GM12878 (cell line): ENCODE data around the gene SPESP1. TPM values are rescaled to one million over a fixed set of nuclear protein-coding genes. Genes with fewer than 3 reads are reported as not detected.

ENCODE experiments used
- ATAC-seq: fragments of 200-7000 bp; cut with Tn5 transposase; 3 replicates; pipeline ENCODE4 v1.9.1; 2020; ENCODE audit warnings: mild to moderate bottlenecking, moderate library complexity
- BruUV-seq: library from RNA; stranded (reverse); fragments of 400-500 nt; replicated peaks from 2 replicates; lab custom pipeline; 2021; lab: Mats Ljungman, UMichigan
- CTCF ChIA-PET: fragments of 300-600 bp; sonication (Branson Sonifier 250); formaldehyde crosslinking; extraction: SDS; loops from one replicate; lab custom pipeline; 2021; ENCODE audit warnings: inconsistent platforms; lab: Yijun Ruan, JAX
- POLR2A ChIA-PET: fragments of 350-600 bp; formaldehyde crosslinking; extraction: SDS; loops from one replicate; lab custom pipeline; 2021; ENCODE audit warnings: inconsistent platforms; lab: Charles Lee
- RAD21 ChIA-PET: fragments of 300-600 bp; sonication (Branson Sonifier 250); formaldehyde crosslinking; loops from one replicate; lab custom pipeline; 2023; ENCODE audit warnings: antibody characterized with exemption; ENCODE audit not compliant: unreplicated experiment; lab: Charles Lee
- SMC1A ChIA-PET: fragments of 300-600 bp; sonication (Branson Sonifier 250); formaldehyde crosslinking; loops from one replicate; lab custom pipeline; 2023; ENCODE audit not compliant: unreplicated experiment, uncharacterized antibody; lab: Charles Lee
- DNase-seq: peaks from one replicate; pipeline ENCODE4 v3.0.0-alpha.2; 2011; ENCODE audit warnings: low read depth, low spot score
- FAIRE-seq: peaks from 3 replicates; lab custom pipeline; 2011; peaks lifted over from hg19 to GRCh38; lab: Jason Lieb, UNC
- H2AFZ ChIP-seq: 2 replicates; pipeline ENCODE4 v1.6.0; 2011; ENCODE audit warnings: low read depth, low read length, control low read depth; ENCODE audit not compliant: control insufficient read depth
- H3K27ac ChIP-seq: 2 replicates; pipeline ENCODE4 v1.5.1; 2011; ENCODE audit warnings: control low read depth; ENCODE audit not compliant: control insufficient read depth, insufficient read depth
- H3K27me3 ChIP-seq, 2 experiments: replicated peaks in 1 of 2; 2 replicates each; pipeline versions ENCODE4 v1.6.0 to v1.6.1; 2011; ENCODE audit warnings: low read length in 1 of 2; ENCODE audit not compliant: control insufficient read depth in 2 of 2, insufficient read depth in 2 of 2
- H3K36me3 ChIP-seq, 2 experiments: 2 replicates each; pipeline ENCODE4 v1.5.1; 2011; ENCODE audit warnings: low read length in 1 of 2; ENCODE audit not compliant: control insufficient read depth in 2 of 2, insufficient read depth in 2 of 2
- H3K4me1 ChIP-seq: 2 replicates; pipeline ENCODE4 v1.6.1; 2011; ENCODE audit warnings: mild to moderate bottlenecking, low read length, moderate library complexity, mixed read lengths; ENCODE audit not compliant: control insufficient read depth, insufficient read depth
- H3K4me2 ChIP-seq: 2 replicates; pipeline ENCODE4 v1.6.0; 2011; ENCODE audit warnings: control low read depth; ENCODE audit not compliant: control insufficient read depth, insufficient read depth
- H3K4me3 ChIP-seq: fragments of 200-600 bp; sonication (generic); 2 replicates; pipeline ENCODE4 v1.5.1; 2016
- H3K79me2 ChIP-seq: 2 replicates; pipeline ENCODE4 v1.6.0; 2011; ENCODE audit warnings: low read length; ENCODE audit not compliant: control insufficient read depth, insufficient read depth
- H3K9ac ChIP-seq: 2 replicates; pipeline ENCODE4 v1.8.0; 2011; ENCODE audit warnings: low read length, control low read depth, mixed read lengths; ENCODE audit not compliant: control insufficient read depth, insufficient read depth
- H3K9me3 ChIP-seq: replicated peaks from 3 replicates; pipeline ENCODE4 v1.5.1; 2011; ENCODE audit warnings: mild to moderate bottlenecking, low read length; ENCODE audit not compliant: control insufficient read depth, insufficient read depth
- H4K20me1 ChIP-seq: 2 replicates; pipeline ENCODE4 v1.6.0; 2011; ENCODE audit not compliant: control insufficient read depth, insufficient read depth
- BRCA1 ChIP-seq: IDR thresholded peaks from 2 replicates; pipeline ENCODE4 v1.6.1; 2011; ENCODE audit warnings: low read depth, low read length, improper control_type of control experiment
- CREM ChIP-seq: IDR thresholded peaks from 2 replicates; pipeline ENCODE4 v1.6.1; 2014; ENCODE audit warnings: antibody characterized with exemption, low read depth
- FOS ChIP-seq: IDR thresholded peaks from 3 replicates; pipeline ENCODE4 v1.6.1; 2011; ENCODE audit warnings: borderline replicate concordance; ENCODE audit not compliant: insufficient read length; ENCODE audit errors: extremely low read depth
- HCFC1 ChIP-seq: fragments of 150-350 bp; IDR thresholded peaks from 2 replicates; pipeline ENCODE4 v1.6.1; 2014; ENCODE audit warnings: low read length
- IRF5 ChIP-seq: fragments of 450-650 bp; IDR thresholded peaks from 2 replicates; pipeline ENCODE4 v1.6.1; 2017; ENCODE audit warnings: borderline replicate concordance
- KDM1A ChIP-seq: fragments of 200-600 bp; sonication (generic); IDR thresholded peaks from 2 replicates; pipeline ENCODE4 v1.6.1; 2016; ENCODE audit warnings: borderline replicate concordance
- MTA3 ChIP-seq: IDR thresholded peaks from 2 replicates; pipeline ENCODE4 v1.6.1; 2012; ENCODE audit warnings: low read length, inconsistent platforms, borderline replicate concordance
- POU2F2 ChIP-seq: IDR thresholded peaks from 3 replicates; pipeline ENCODE4 v1.6.1; 2011; ENCODE audit warnings: low read depth, mild to moderate bottlenecking, low read length, borderline replicate concordance
- RAD21 ChIP-seq: IDR thresholded peaks from 2 replicates; pipeline ENCODE4 v1.6.1; 2011; ENCODE audit warnings: mild to moderate bottlenecking, low read depth, low read length, moderate library complexity; ENCODE audit not compliant: insufficient read depth
- RFX5 ChIP-seq: IDR thresholded peaks from 2 replicates; pipeline ENCODE4 v1.6.1; 2011; ENCODE audit warnings: low read depth, low read length, improper control_type of control experiment
- RUNX3 ChIP-seq: IDR thresholded peaks from 2 replicates; pipeline ENCODE4 v1.6.1; 2012; ENCODE audit warnings: low read length, inconsistent platforms
- SPI1 ChIP-seq: IDR thresholded peaks from 2 replicates; pipeline ENCODE4 v1.6.1; 2011; ENCODE audit warnings: low read depth, mild to moderate bottlenecking, low read length, moderate library complexity, borderline replicate concordance; ENCODE audit not compliant: insufficient read depth
- ZBTB4 ChIP-seq: fragments of 450-650 bp; formaldehyde crosslinking; IDR thresholded peaks from 2 replicates; pipeline ENCODE4 v1.4.0; 2022; ENCODE audit warnings: mild to moderate bottlenecking, moderate library complexity
- WGBS: methylation state at CpG from one replicate; pipeline ENCODE4 v1.1.6; 2016; ENCODE audit warnings: low lambda C conversion rate; ENCODE audit not compliant: insufficient replicate concordance, insufficient coverage; ENCODE audit errors: missing lambda C conversion rate; 5-methylcytosine and 5-hydroxymethylcytosine counted together
- in situ Hi-C: fragments of 300-500 bp; cut with MboI; formaldehyde crosslinking; loops from 9 replicates; pipeline ENCODE4 v1.14.3; 2018; ENCODE audit warnings: mixed read lengths
- intact Hi-C: fragments of 100-400 bp; cut with micrococcal nuclease; formaldehyde crosslinking; loops from one replicate; pipeline ENCODE4 v1.14.2; 2022; ENCODE audit not compliant: unreplicated experiment
- polyA plus RNA-seq, 11 experiments: library from polyadenylated mRNA; depleted of rRNA in 4 of 11; unstranded in 6 of 11; stranded (reverse) in 5 of 11; fragments of >200 nt; fragmentation: Nextera tagmentation in 4 of 11; fragmentation: Illumina TruSeq in 1 of 11; extraction: Ambion mirVana in 4 of 11; extraction: Trizol in 1 of 11; gene quantifications; 1 replicate in 1 of 11; 2 replicates in 10 of 11; pipeline versions ENCODE4 v1.2.1 to v1.2.3, GENCODE V29; 2011 to 2016; ENCODE audit warnings: inconsistent platforms in 2 of 11, missing spikeins in 2 of 11, low read depth in 1 of 11
- total RNA-seq, 4 experiments: library from RNA; depleted of rRNA in 3 of 4; stranded (reverse); fragments of >200 nt in 3 of 4; fragmentation: Illumina TruSeq in 1 of 4; extraction: Trizol in 1 of 4; gene quantifications; 2 replicates each; pipeline versions ENCODE4 v1.2.1 to v1.2.3, GENCODE V29; 2013 to 2021

The SPESP1 gene
- total and polyA plus RNA-seq, 10 of the 15 experiments (the other 5 are each of a cell fraction or from before 2014, with no cell fraction given): not detected

- no peaks in the 10 kb centered on the region for H4K20me1 ChIP-seq
- intact Hi-C loops: no loop called here
- no peak for FAIRE-seq
- ChIA-PET POLR2A (no interaction called here), CTCF (no interaction called here), SMC1A (no interaction called here), RAD21 (no interaction called here)
- H3K27me3 ChIP-seq: peaks cover 0 to 1% of the 10 kb centered on the region in 2 experiments; a peak in 3 of 4 replicates
- no peak overlapping the region for H3K27ac ChIP-seq
- no peak for DNase-seq
- H3K79me2 ChIP-seq: no peaks in the 10 kb centered on the region
- no peak overlapping the region for H2AFZ ChIP-seq
- WGBS: 37% methylated on average over 7 of the region's 7 CpGs
- ATAC-seq: no peak
- in situ Hi-C loops: no loop called here
- no peaks in the 10 kb centered on the region for H3K4me1 ChIP-seq
- H3K9ac ChIP-seq: no peak overlapping the region
- no peaks in the 10 kb centered on the region for H3K36me3 ChIP-seq
- no peaks in the 10 kb centered on the region for H3K9me3 ChIP-seq
- H3K4me3 ChIP-seq: no peak overlapping the region
- TF ChIP-seq RAD21: no peak
- TF ChIP-seq POU2F2: no peak
- no peak for TF ChIP-seq RUNX3
- TF ChIP-seq CREM: no peak
- no peak for TF ChIP-seq BRCA1
- TF ChIP-seq HCFC1: no peak
- BruUV-seq: no TSS peak
- no peak overlapping the region for H3K4me2 ChIP-seq
These were observed 60.1 kb downstream of the SPESP1 start for GRCh38 chr15:68990231-68990991.

GRCh38 chr15:68990992-68991500 is 60.7 kb downstream of the SPESP1 start:
- FAIRE-seq: no peak
- TF ChIP-seq ZBTB4 (CRISPR knock-in tag): no peak
- no peak for TF ChIP-seq RFX5
- no peak for TF ChIP-seq IRF5
- no peak for TF ChIP-seq FOS
- no peak for TF ChIP-seq KDM1A
- no peak for TF ChIP-seq MTA3
- TF ChIP-seq SPI1: no peak

More at GRCh38 chr15:68990992-68991500, 60.7 kb downstream of the SPESP1 start:
- no peaks in the 10 kb centered on the region for H3K9me3 ChIP-seq
- peaks cover 0 to 1% of the 10 kb centered on the region in 2 experiments; a peak in 3 of 4 replicates for H3K27me3 ChIP-seq
- WGBS: 16% methylated on average over 5 of the region's 5 CpGs
- CTCF ChIA-PET: no interaction called here
- in situ Hi-C loops (no loop called here), intact Hi-C loops (no loop called here)
- ATAC-seq: no peak
- no peaks in the 10 kb centered on the region for H4K20me1 ChIP-seq
- SMC1A ChIA-PET: no interaction called here
- BruUV-seq: no TSS peak
- POLR2A ChIA-PET: no interaction called here
- H3K4me3 ChIP-seq: no peak overlapping the region
- no peaks in the 10 kb centered on the region for H3K4me1 ChIP-seq
- no peak overlapping the region for H3K9ac ChIP-seq
- DNase-seq: no peak
- H3K79me2 ChIP-seq: no peaks in the 10 kb centered on the region
- no peak overlapping the region for H2AFZ ChIP-seq
- H3K36me3 ChIP-seq: no peaks in the 10 kb centered on the region
- no peak overlapping the region for H3K4me2 ChIP-seq
- H3K27ac ChIP-seq: no peak overlapping the region
- RAD21 ChIA-PET: no interaction called here
